Vagina (tissue), 2 donors: ENCODE results near the gene PCNX2. TPM values are rescaled to one million over a fixed set of nuclear protein-coding genes. Genes with fewer than 3 reads are reported as not detected.
"Not testable (repeated sequence)": the region's sequence is repeated elsewhere in the genome, so short reads cannot be mapped to it uniquely, and the experiment has no call there.

Source experiments
- DNase-seq, 2 donors: peaks; one replicate each; pipeline ENCODE4 v3.0.0-alpha.2; 2017; ENCODE audit errors: extremely low spot score in 2 of 2
- H3K27ac ChIP-seq: fragments of 200-600 bp; sonication (generic); one replicate; pipeline ENCODE4 v1.5.1; 2019
- H3K27me3 ChIP-seq: fragments of 200-600 bp; sonication (generic); one replicate; pipeline ENCODE4 v1.5.1; 2019
- H3K36me3 ChIP-seq, 2 donors: fragments of 200-600 bp; sonication (generic); one replicate each; pipeline ENCODE4 v1.5.1; 2017 to 2019
- H3K4me1 ChIP-seq: fragments of 200-600 bp; sonication (generic); one replicate; pipeline ENCODE4 v1.5.1; 2019
- H3K4me3 ChIP-seq, 2 donors: fragments of 200-600 bp; sonication (generic); 1 replicate in 1 of 2; 2 replicates in 1 of 2; pipeline ENCODE4 v1.5.1; 2016 to 2019
- H3K9me3 ChIP-seq: fragments of 200-600 bp; sonication (generic); one replicate; pipeline ENCODE4 v1.5.1; 2019
- CTCF ChIP-seq, 3 experiments: fragments of 450-650 bp in 2 of 3; fragments of 200-600 bp in 1 of 3; sonication (generic) in 1 of 3; IDR thresholded peaks; one replicate each; pipeline ENCODE4 v1.5.1; 2017 to 2019; ENCODE audit warnings: antibody characterized with exemption in 3 of 3, mild to moderate bottlenecking in 2 of 3, moderate library complexity in 2 of 3
- POLR2A ChIP-seq, 2 donors: fragments of 450-650 bp; IDR thresholded peaks; one replicate each; pipeline ENCODE4 v1.6.1; 2017; ENCODE audit warnings: antibody characterized with exemption in 2 of 2, mild to moderate bottlenecking in 2 of 2, moderate library complexity in 2 of 2
- POLR2AphosphoS5 ChIP-seq, 2 donors: sonication (generic); formaldehyde crosslinking; IDR thresholded peaks; one replicate each; pipeline ENCODE4 v1.9.0; 2017; ENCODE audit warnings: antibody characterized with exemption in 2 of 2, mild to moderate bottlenecking in 2 of 2, low read depth in 1 of 2; ENCODE audit not compliant: insufficient read depth in 1 of 2
- intact Hi-C: fragments of 100-400 bp; cut with DNase I; formaldehyde crosslinking; loops from one replicate; pipeline ENCODE4 v1.15.1; 2023
- total RNA-seq: library from RNA; depleted of rRNA; stranded (reverse); fragments of >200 nt; gene quantifications from one replicate; pipeline ENCODE4 v1.2.3, GENCODE V29; 2016

PCNX2 gene
- total RNA-seq, 1 donor from 2014 or later = 29.2 TPM

GRCh38 chr1:233085566-233085965, 210.0 kb downstream of the PCNX2 start:
- H3K9me3 ChIP-seq = no peaks in the 10 kb centered on the region
- DNase-seq = no peak
- peaks cover 14% of the 10 kb centered on the region for H3K4me1 ChIP-seq
- H3K27me3 ChIP-seq = no peaks in the 10 kb centered on the region
- intact Hi-C loops = no loop called here
- H3K36me3 ChIP-seq = no peaks in the 10 kb centered on the region
- no peak overlapping the region for H3K27ac ChIP-seq
- no peak overlapping the region for H3K4me3 ChIP-seq
- no peak for TF ChIP-seq CTCF (IDR thresholded peaks at IDR 0.05)
- no peak for TF ChIP-seq POLR2AphosphoS5 (IDR thresholded peaks at IDR 0.05; ENCODE audit: insufficient read depth in 1 of 2, low read depth in 1 of 2)
- no peak for TF ChIP-seq POLR2A (IDR thresholded peaks at IDR 0.05)

GRCh38 chr1:233082778-233083550, 212.6 kb downstream of the PCNX2 start:
- Histone ChIP-seq H3K27ac (no peak overlapping the region), H3K27me3 (no peaks in the 10 kb centered on the region), H3K4me3 (no peak overlapping the region), H3K4me1 (peaks cover 14% of the 10 kb centered on the region), H3K36me3 (no peaks in the 10 kb centered on the region), H3K9me3 (no peaks in the 10 kb centered on the region)
- intact Hi-C loops = no loop called here
- TF ChIP-seq POLR2AphosphoS5 (IDR thresholded peaks at IDR 0.05; ENCODE audit: insufficient read depth in 1 of 2, low read depth in 1 of 2) (no peak), POLR2A (IDR thresholded peaks at IDR 0.05) (no peak), CTCF (IDR thresholded peaks at IDR 0.05) (no peak)
- no peak for DNase-seq

- DNase-seq = no peak
Measured at GRCh38 chr1:233081735-233082134, 213.8 kb downstream of the PCNX2 start.

GRCh38 chr1:233080827-233081226, 214.7 kb downstream of the PCNX2 start:
- peaks cover 17% of the 10 kb centered on the region for H3K4me1 ChIP-seq
- H3K4me3 ChIP-seq, intact Hi-C loops, H3K27me3 ChIP-seq, DNase-seq, H3K36me3 ChIP-seq, H3K27ac ChIP-seq, H3K9me3 ChIP-seq: not testable (repeated sequence)

More at GRCh38 chr1:233081735-233082134, 213.8 kb downstream of the PCNX2 start:
- intact Hi-C loops = no loop called here
- no peaks in the 10 kb centered on the region for H3K9me3 ChIP-seq
- peaks cover 14% of the 10 kb centered on the region for H3K4me1 ChIP-seq
- no peak overlapping the region for H3K27ac ChIP-seq
- no peaks in the 10 kb centered on the region for H3K36me3 ChIP-seq
- H3K27me3 ChIP-seq = no peaks in the 10 kb centered on the region
- no peak overlapping the region for H3K4me3 ChIP-seq
- TF ChIP-seq POLR2A (IDR thresholded peaks at IDR 0.05) = no peak
- no peak for TF ChIP-seq CTCF (IDR thresholded peaks at IDR 0.05)
- TF ChIP-seq POLR2AphosphoS5 (IDR thresholded peaks at IDR 0.05; ENCODE audit: insufficient read depth in 1 of 2, low read depth in 1 of 2) = no peak

- H3K27me3 ChIP-seq = no peaks in the 10 kb centered on the region
- intact Hi-C loops = no loop called here
- H3K4me3 ChIP-seq = no peak overlapping the region
- H3K36me3 ChIP-seq = no peaks in the 10 kb centered on the region
- DNase-seq = no peak
- no peaks in the 10 kb centered on the region for H3K9me3 ChIP-seq
- no peak for TF ChIP-seq CTCF (IDR thresholded peaks at IDR 0.05)
- TF ChIP-seq POLR2AphosphoS5 (IDR thresholded peaks at IDR 0.05; ENCODE audit: insufficient read depth in 1 of 2, low read depth in 1 of 2) = no peak
- TF ChIP-seq POLR2A (IDR thresholded peaks at IDR 0.05) = no peak
- H3K4me1 ChIP-seq = peaks cover 23% of the 10 kb centered on the region
- H3K27ac ChIP-seq = no peak overlapping the region
Measured at GRCh38 chr1:233080286-233080685, 215.2 kb downstream of the PCNX2 start.
